Neural progenitor cell (in vitro differentiated cells): Measurements from ENCODE around the gene CFAP221.

Source experiments
- CTCF ChIP-seq: fragments of 200-600 bp; sonication (generic); IDR thresholded peaks from 2 replicates; pipeline ENCODE4 v1.5.1; 2017; ENCODE audit warnings: antibody characterized with exemption, mild to moderate bottlenecking
- EZH2 ChIP-seq: fragments of 200-600 bp; sonication (generic); IDR thresholded peaks from 2 replicates; pipeline ENCODE4 v1.6.1; 2017; ENCODE audit warnings: antibody characterized with exemption, mild to moderate bottlenecking, moderate library complexity
- EZH2phosphoT487 ChIP-seq: fragments of 200-600 bp; sonication (generic); IDR thresholded peaks from 2 replicates; pipeline ENCODE4 v1.6.1; 2017; ENCODE audit warnings: antibody characterized with exemption

- TF ChIP-seq CTCF (no peak), EZH2phosphoT487 (no peak), EZH2 (no peak)
Measured at GRCh38 chr2:119689218-119689617, 145.0 kb downstream of the CFAP221 start.
